ENCODE measurements around the gene SAMD13. TPM values are rescaled to one million over a fixed set of nuclear protein-coding genes. Genes with fewer than 3 reads are reported as not detected.
"Not testable (repeated sequence)": the region's sequence is repeated elsewhere in the genome, so short reads cannot be mapped to it uniquely, and the experiment has no call there.

Gene SAMD13
- total RNA-seq, 2 experiments from 2014 or later = 0.67 to 1.2 TPM

- H3K27ac Mint-ChIP-seq = no peak overlapping the region
- H3K9me3 Mint-ChIP-seq = peaks cover 15% of the 10 kb centered on the region
- peaks cover 4% of the 10 kb centered on the region for H3K36me3 Mint-ChIP-seq (ENCODE audit: low read depth)
- no peak overlapping the region for H3K4me3 Mint-ChIP-seq
- ATAC-seq (no peak), DNase-seq (no peak)
- POLR2A ChIA-PET = interaction anchor here (0.6 kb wide), 1 partner anchor 73 kb away, joined by 3 read pairs; no protein-coding TSS in a partner anchor
- CTCF ChIA-PET = no interaction called here
- intact Hi-C loops (cut with micrococcal nuclease) = no loop called here
- no peak for TF ChIP-seq CTCF (IDR thresholded peaks at IDR 0.05)
- H3K4me1 Mint-ChIP-seq (ENCODE audit: low read depth) = no peaks in the 10 kb centered on the region
- peaks cover 2% of the 10 kb centered on the region for H3K27me3 Mint-ChIP-seq
Observed at GRCh38 chr1:84282780-84283333, 18.7 kb upstream of the SAMD13 start.

- Mint-ChIP-seq H3K27ac (no peak overlapping the region), H3K4me1 (ENCODE audit: low read depth) (no peaks in the 10 kb centered on the region), H3K36me3 (ENCODE audit: low read depth) (peaks cover 4% of the 10 kb centered on the region), H3K27me3 (peaks cover 2% of the 10 kb centered on the region), H3K9me3 (peaks cover 16% of the 10 kb centered on the region), H3K4me3 (no peak overlapping the region)
- DNase-seq = no peak
- ChIA-PET CTCF (no interaction called here), POLR2A (no interaction called here)
- intact Hi-C loops (cut with micrococcal nuclease) = no loop called here
- no peak for TF ChIP-seq CTCF (IDR thresholded peaks at IDR 0.05)
- ATAC-seq = no peak
Observed at GRCh38 chr1:84283381-84283780, 18.1 kb upstream of the SAMD13 start.

DNA sequence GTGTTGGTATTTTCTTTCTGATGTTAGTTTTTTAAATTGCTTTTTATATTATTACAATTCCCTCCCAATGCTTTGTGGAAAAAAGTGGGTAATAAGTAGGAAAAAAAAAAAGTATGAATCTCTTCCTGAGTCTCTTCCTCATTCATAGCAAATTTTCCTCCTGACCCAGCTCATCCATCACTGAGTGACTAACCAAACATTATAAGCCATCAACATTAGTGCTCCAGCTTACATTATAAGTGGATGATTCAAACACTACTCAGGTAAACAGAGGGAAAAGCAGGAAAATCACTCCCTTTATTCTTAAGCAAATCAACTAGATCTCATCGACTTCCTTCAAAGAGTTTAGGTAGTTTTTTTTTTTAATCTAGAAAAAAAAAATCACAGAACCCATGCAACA, 15.4 kb upstream of the SAMD13 start:
- POLR2A ChIA-PET = interaction anchor here (0.6 kb wide), 1 partner anchor 140 kb away, joined by 3 read pairs; no protein-coding TSS in a partner anchor

GRCh38 chr1:84287389-84287788, 14.1 kb upstream of the SAMD13 start:
- DNase-seq; ATAC-seq; CTCF ChIA-PET; H3K36me3 Mint-ChIP-seq (ENCODE audit: low read depth); POLR2A ChIA-PET; H3K4me3 Mint-ChIP-seq; H3K27me3 Mint-ChIP-seq; intact Hi-C loops (cut with micrococcal nuclease); H3K27ac Mint-ChIP-seq; H3K4me1 Mint-ChIP-seq (ENCODE audit: low read depth): not testable (repeated sequence)
- H3K9me3 Mint-ChIP-seq = peaks cover 22% of the 10 kb centered on the region

More for the DNA sequence above, 15.4 kb upstream of the SAMD13 start:
- Mint-ChIP-seq H3K9me3 (peaks cover 22% of the 10 kb centered on the region), H3K27me3 (peaks cover 2% of the 10 kb centered on the region), H3K36me3 (ENCODE audit: low read depth) (peaks cover 6% of the 10 kb centered on the region), H3K4me1 (ENCODE audit: low read depth) (no peaks in the 10 kb centered on the region), H3K27ac (no peak overlapping the region), H3K4me3 (no peak overlapping the region)
- no peak for TF ChIP-seq CTCF (IDR thresholded peaks at IDR 0.05)
- CTCF ChIA-PET = interaction anchor here (0.9 kb wide), 1 partner anchor 63 kb away, joined by 3 read pairs; no protein-coding TSS in a partner anchor
- DNase-seq = no peak
- no peak for ATAC-seq
- intact Hi-C loops (cut with micrococcal nuclease) = no loop called here

DNA sequence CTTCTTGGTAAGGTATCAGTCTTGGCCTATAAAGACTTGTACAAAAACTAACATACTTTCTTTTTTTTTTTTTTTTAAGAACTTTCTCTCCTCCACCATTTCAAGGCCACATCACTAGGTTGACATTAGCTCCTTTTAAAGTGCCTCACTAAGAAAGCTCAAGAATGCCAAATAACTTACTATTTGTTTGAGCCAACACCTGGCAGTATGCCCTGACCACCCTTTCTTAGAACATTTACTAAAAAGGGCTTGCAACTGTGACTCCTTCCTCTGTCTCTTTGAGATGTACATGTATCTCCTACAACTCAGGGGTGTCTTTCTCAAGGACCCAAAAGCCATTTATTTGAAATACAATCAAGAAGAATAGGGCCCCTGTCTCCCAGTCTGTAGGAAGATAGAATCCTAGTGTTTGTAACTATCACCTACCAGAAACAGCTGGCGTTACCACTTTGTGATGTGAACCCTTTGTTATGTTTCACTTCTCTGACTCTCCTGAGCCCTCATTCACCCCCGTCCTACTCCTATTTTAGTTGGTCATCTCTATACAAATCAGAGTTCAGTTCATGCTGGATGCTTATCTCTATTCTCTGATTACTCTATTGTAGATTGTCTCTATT, 12.2 kb upstream of the SAMD13 start:
- ATAC-seq = no peak
- TF ChIP-seq CTCF (IDR thresholded peaks at IDR 0.05) = no peak
- Mint-ChIP-seq H3K27ac (no peak overlapping the region), H3K9me3 (peaks cover 22% of the 10 kb centered on the region), H3K4me3 (no peak overlapping the region), H3K27me3 (peaks cover 2% of the 10 kb centered on the region), H3K4me1 (ENCODE audit: low read depth) (no peaks in the 10 kb centered on the region), H3K36me3 (ENCODE audit: low read depth) (peaks cover 6% of the 10 kb centered on the region)
- POLR2A ChIA-PET = interaction anchor here (0.6 to 1.5 kb wide), 2 partner anchors 9 to 219 kb away, joined by 3 read pairs; no protein-coding TSS in a partner anchor
- CTCF ChIA-PET = no interaction called here
- intact Hi-C loops (cut with micrococcal nuclease) = no loop called here
- DNase-seq = no peak
